UCSD-AML1 (cell line): ENCODE results near the gene FOLR3.
"Not testable (repeated sequence)": the region's sequence is repeated elsewhere in the genome, so short reads cannot be mapped to it uniquely, and the experiment has no call there.

Experiments
- DNase-seq: peaks from one replicate; lab custom pipeline; 2025; ENCODE audit not compliant: unreplicated experiment; lab: John Stamatoyannopoulos, UW

The FOLR3 gene

GRCh38 chr11:72160319-72160718, 24.8 kb downstream of the FOLR3 start:
- no peak for DNase-seq

GRCh38 chr11:72162891-72163492, 27.5 kb downstream of the FOLR3 start:
- no peak for DNase-seq

GRCh38 chr11:72164187-72164586, 28.7 kb downstream of the FOLR3 start:
- DNase-seq = not testable (repeated sequence)

- not testable (repeated sequence) for DNase-seq
Measured at GRCh38 chr11:72169046-72169555, 33.6 kb downstream of the FOLR3 start.

- not testable (repeated sequence) for DNase-seq
Measured at GRCh38 chr11:72169754-72170153, 34.2 kb downstream of the FOLR3 start.

GRCh38 chr11:72172043-72172442, 36.5 kb downstream of the FOLR3 start:
- DNase-seq = not testable (repeated sequence)

- no peak for DNase-seq
Measured at GRCh38 chr11:72173291-72173690, 37.8 kb downstream of the FOLR3 start.

- no peak for DNase-seq
Measured at GRCh38 chr11:72174302-72175070, 39.0 kb downstream of the FOLR3 start.

GRCh38 chr11:72177656-72178055, 42.1 kb downstream of the FOLR3 start:
- no peak for DNase-seq

GRCh38 chr11:72179049-72179803, 43.7 kb downstream of the FOLR3 start:
- no peak for DNase-seq

- no peak for DNase-seq
Measured at GRCh38 chr11:72179804-72180396, 44.4 kb downstream of the FOLR3 start.

GRCh38 chr11:72180892-72181552, 45.5 kb downstream of the FOLR3 start:
- not testable (repeated sequence) for DNase-seq

GRCh38 chr11:72181553-72181958, 46.0 kb downstream of the FOLR3 start:
- DNase-seq = peak; percentile 22

- no peak for DNase-seq
Measured at GRCh38 chr11:72188267-72188666, 52.7 kb downstream of the FOLR3 start.
